ENCODE data around the gene PCSK6.

The PCSK6 gene

GRCh38 chr15:101498717-101499480 is 9.4 kb upstream of the PCSK6 start:
- no peak for DNase-seq

GRCh38 chr15:101498076-101498716 is 8.7 kb upstream of the PCSK6 start:
- no peak for DNase-seq

- DNase-seq = no peak
Observed at GRCh38 chr15:101497484-101498034, 8.1 kb upstream of the PCSK6 start.

GRCh38 chr15:101497017-101497416 is 7.5 kb upstream of the PCSK6 start:
- DNase-seq = no peak

- no peak for DNase-seq
Observed at GRCh38 chr15:101496198-101496986, 6.9 kb upstream of the PCSK6 start.

GRCh38 chr15:101495334-101496197 is 6.1 kb upstream of the PCSK6 start:
- no peak for DNase-seq

- no peak for DNase-seq
Observed at GRCh38 chr15:101494251-101494796, 4.8 kb upstream of the PCSK6 start.

GRCh38 chr15:101492766-101493692 is 3.5 kb upstream of the PCSK6 start:
- no peak for DNase-seq

- DNase-seq = no peak
Observed at GRCh38 chr15:101491734-101492640, 2.5 kb upstream of the PCSK6 start.

- no peak for DNase-seq
Observed at GRCh38 chr15:101490922-101491733, 1.6 kb upstream of the PCSK6 start.

GRCh38 chr15:101490408-101490891 is 943 bp upstream of the PCSK6 start:
- no peak for DNase-seq

GRCh38 chr15:101489237-101489598 is 289 bp downstream of the PCSK6 start:
- no peak for DNase-seq

- no peak for DNase-seq
Observed at GRCh38 chr15:101488300-101489164, 975 bp downstream of the PCSK6 start.

- DNase-seq = no peak
Observed at GRCh38 chr15:101486696-101487459, 2.6 kb downstream of the PCSK6 start.

GRCh38 chr15:101483462-101483861 is 6.0 kb downstream of the PCSK6 start:
- DNase-seq = no peak

GRCh38 chr15:101482526-101483371 is 6.8 kb downstream of the PCSK6 start:
- DNase-seq = no peak

All from activated T-cell treated with anti-CD3 and anti-CD28 coated beads, Interleukin-2, amount 50 U/mL, for 1 hour (primary cell).